ENCODE data around the gene AP2A2. TPM values are rescaled to one million over a fixed set of nuclear protein-coding genes. Genes with fewer than 3 reads are reported as not detected.

Gene AP2A2
- total RNA-seq, 4 donors from 2014 or later = 33.6 to 76.6 (median 46.4) TPM

GRCh38 chr11:963852-964251 lies 38.2 kb downstream of the AP2A2 start:
- 96 to 99% methylated on average over 7 of the region's 7 CpGs for WGBS, 2 donors
- DNase-seq (ENCODE audit: low spot score in 2 of 2) = no peak
- H3K4me3 ChIP-seq (ENCODE audit: low read depth, poor library complexity, severe bottlenecking) = no peak overlapping the region
- TF ChIP-seq POLR2A (IDR thresholded peaks at IDR 0.05) = no peak
- TF ChIP-seq, protein P1, sequence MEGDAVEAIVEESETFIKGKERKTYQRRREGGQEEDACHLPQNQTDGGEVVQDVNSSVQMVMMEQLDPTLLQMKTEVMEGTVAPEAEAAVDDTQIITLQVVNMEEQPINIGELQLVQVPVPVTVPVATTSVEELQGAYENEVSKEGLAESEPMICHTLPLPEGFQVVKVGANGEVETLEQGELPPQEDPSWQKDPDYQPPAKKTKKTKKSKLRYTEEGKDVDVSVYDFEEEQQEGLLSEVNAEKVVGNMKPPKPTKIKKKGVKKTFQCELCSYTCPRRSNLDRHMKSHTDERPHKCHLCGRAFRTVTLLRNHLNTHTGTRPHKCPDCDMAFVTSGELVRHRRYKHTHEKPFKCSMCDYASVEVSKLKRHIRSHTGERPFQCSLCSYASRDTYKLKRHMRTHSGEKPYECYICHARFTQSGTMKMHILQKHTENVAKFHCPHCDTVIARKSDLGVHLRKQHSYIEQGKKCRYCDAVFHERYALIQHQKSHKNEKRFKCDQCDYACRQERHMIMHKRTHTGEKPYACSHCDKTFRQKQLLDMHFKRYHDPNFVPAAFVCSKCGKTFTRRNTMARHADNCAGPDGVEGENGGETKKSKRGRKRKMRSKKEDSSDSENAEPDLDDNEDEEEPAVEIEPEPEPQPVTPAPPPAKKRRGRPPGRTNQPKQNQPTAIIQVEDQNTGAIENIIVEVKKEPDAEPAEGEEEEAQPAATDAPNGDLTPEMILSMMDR (IDR thresholded peaks at IDR 0.05) = no peak
- intact Hi-C loops (cut with DNase I; ENCODE audit: low total_unique reads) = no loop called here

GRCh38 chr11:965206-965775 lies 39.6 kb downstream of the AP2A2 start:
- intact Hi-C loops (cut with DNase I; ENCODE audit: low total_unique reads) = no loop called here
- no peak for DNase-seq (ENCODE audit: low spot score in 2 of 2)
- 82 to 87% methylated on average over 12 to 13 of the region's 13 CpGs for WGBS, 2 donors
- TF ChIP-seq, protein P1 (IDR thresholded peaks at IDR 0.05) = no peak
- TF ChIP-seq POLR2A (IDR thresholded peaks at IDR 0.05) = no peak
- no peak overlapping the region for H3K4me3 ChIP-seq (ENCODE audit: low read depth, poor library complexity, severe bottlenecking)

GRCh38 chr11:967995-968751 lies 42.5 kb downstream of the AP2A2 start:
- TF ChIP-seq, protein P1 (IDR thresholded peaks at IDR 0.05) = no peak
- no peak for TF ChIP-seq POLR2A (IDR thresholded peaks at IDR 0.05)
- H3K4me3 ChIP-seq (ENCODE audit: low read depth, poor library complexity, severe bottlenecking) = no peak overlapping the region
- intact Hi-C loops (cut with DNase I; ENCODE audit: low total_unique reads) = no loop called here
- no peak for DNase-seq (ENCODE audit: low spot score in 2 of 2)
- 80 to 83% methylated on average over 31 of the region's 31 CpGs for WGBS, 2 donors

- TF ChIP-seq, protein P1 (IDR thresholded peaks at IDR 0.05) = no peak
- no peak for TF ChIP-seq POLR2A (IDR thresholded peaks at IDR 0.05)
- H3K4me3 ChIP-seq (ENCODE audit: low read depth, poor library complexity, severe bottlenecking) = no peak overlapping the region
- no peak for DNase-seq (ENCODE audit: low spot score in 2 of 2)
- intact Hi-C loops (cut with DNase I; ENCODE audit: low total_unique reads) = no loop called here
- WGBS, 2 donors = 94 to 96% methylated on average over 14 of the region's 14 CpGs
Observed at GRCh38 chr11:968822-969221, 43.2 kb downstream of the AP2A2 start.

GRCh38 chr11:969651-970205 lies 44.1 kb downstream of the AP2A2 start:
- intact Hi-C loops (cut with DNase I; ENCODE audit: low total_unique reads) = no loop called here
- no peak for DNase-seq (ENCODE audit: low spot score in 2 of 2)
- 86% methylated on average over 9 of the region's 9 CpGs for WGBS, 2 donors
- H3K4me3 ChIP-seq (ENCODE audit: low read depth, poor library complexity, severe bottlenecking) = no peak overlapping the region
- TF ChIP-seq, protein P1 (IDR thresholded peaks at IDR 0.05) = no peak
- no peak for TF ChIP-seq POLR2A (IDR thresholded peaks at IDR 0.05)

Data from lower leg skin (tissue), 4 donors.